HEK293 (cell line): ENCODE results near the gene EPM2A.

ENCODE experiments used
- CTCF ChIA-PET: fragments of 350-600 bp; formaldehyde crosslinking; extraction: SDS; loops from one replicate; lab custom pipeline; 2021; ENCODE audit warnings: antibody characterized with exemption; lab: Yijun Ruan, JAX
- POLR2A ChIA-PET: fragments of 300-600 bp; formaldehyde crosslinking; extraction: SDS; loops from one replicate; lab custom pipeline; 2020; ENCODE audit warnings: antibody characterized with exemption, inconsistent platforms; lab: Yijun Ruan, JAX
- H3K27ac ChIP-seq: fragments of 200-500 bp; sonication (Bioruptor generic); 2 replicates; pipeline ENCODE4 v1.5.1; 2014; ENCODE audit warnings: low read depth, low read length, control low read depth, inconsistent platforms; ENCODE audit errors: extremely low read depth
- H3K36me3 ChIP-seq, 2 experiments: fragments of 200-500 bp in 1 of 2; sonication (Bioruptor generic) in 1 of 2; 1 replicate in 1 of 2; 2 replicates in 1 of 2; pipeline ENCODE4 v1.5.1; 2014 to 2017; ENCODE audit warnings: inconsistent platforms in 2 of 2, low read length in 2 of 2; ENCODE audit not compliant: control insufficient read depth in 2 of 2, insufficient read depth in 1 of 2
- H3K4me1 ChIP-seq: fragments of 200-500 bp; sonication (Bioruptor generic); 2 replicates; pipeline ENCODE4 v1.5.1; 2014; ENCODE audit warnings: mild to moderate bottlenecking, low read length, inconsistent platforms; ENCODE audit not compliant: control insufficient read depth, insufficient read depth
- H3K4me3 ChIP-seq: 2 replicates; pipeline ENCODE4 v1.5.1; 2011; ENCODE audit warnings: low read depth, mild to moderate bottlenecking, control low read depth, low read length, moderate library complexity
- H3K9me3 ChIP-seq: fragments of 200-500 bp; sonication (Bioruptor generic); 2 replicates; pipeline ENCODE4 v1.5.1; 2014; ENCODE audit warnings: low read depth, low read length, inconsistent platforms; ENCODE audit not compliant: control insufficient read depth, insufficient read depth
- GLI2 ChIP-seq: fragments of 450-650 bp; formaldehyde crosslinking; IDR thresholded peaks from 2 replicates; pipeline ENCODE4; 2017; ENCODE audit warnings: missing biosample characterization, missing genetic modification characterization, low read depth, borderline replicate concordance
- INSM2 ChIP-seq: fragments of 450-650 bp; formaldehyde crosslinking; IDR thresholded peaks from 2 replicates; pipeline ENCODE4 v1.5.1; 2016; ENCODE audit warnings: missing biosample characterization, missing genetic modification characterization
- KLF8 ChIP-seq: fragments of 450-650 bp; formaldehyde crosslinking; IDR thresholded peaks from 2 replicates; pipeline ENCODE4 v1.5.1; 2016; ENCODE audit warnings: missing biosample characterization, missing genetic modification characterization
- PRDM10 ChIP-seq: fragments of 450-650 bp; formaldehyde crosslinking; IDR thresholded peaks from 2 replicates; pipeline ENCODE4 v1.5.1; 2016; ENCODE audit warnings: missing biosample characterization, missing genetic modification characterization
- SCRT2 ChIP-seq: fragments of 450-650 bp; formaldehyde crosslinking; IDR thresholded peaks from 2 replicates; pipeline ENCODE4 v1.5.1; 2016; ENCODE audit warnings: missing biosample characterization, missing genetic modification characterization
- ZBTB11 ChIP-seq: fragments of 450-650 bp; formaldehyde crosslinking; conservative IDR thresholded peaks from 2 replicates; pipeline ENCODE4 v1.5.1; 2016; ENCODE audit warnings: low read depth, missing biosample characterization, missing genetic modification characterization
- ZNF157 ChIP-seq: fragments of 450-650 bp; formaldehyde crosslinking; IDR thresholded peaks from 2 replicates; pipeline ENCODE4 v1.5.1; 2016; ENCODE audit warnings: missing biosample characterization, missing genetic modification characterization
- ZNF175 ChIP-seq: fragments of 450-650 bp; formaldehyde crosslinking; IDR thresholded peaks from 2 replicates; pipeline ENCODE4 v1.5.1; 2016; ENCODE audit warnings: missing biosample characterization, missing genetic modification characterization
- ZNF292 ChIP-seq: fragments of 450-650 bp; formaldehyde crosslinking; IDR thresholded peaks from 2 replicates; pipeline ENCODE4 v1.5.1; 2016; ENCODE audit warnings: low read depth, missing biosample characterization, missing genetic modification characterization, borderline replicate concordance
- ZNF394 ChIP-seq: fragments of 450-650 bp; formaldehyde crosslinking; IDR thresholded peaks from 2 replicates; pipeline ENCODE4 v1.5.1; 2016; ENCODE audit warnings: missing biosample characterization, missing genetic modification characterization, mild to moderate bottlenecking, moderate library complexity, borderline replicate concordance
- ZNF560 ChIP-seq: fragments of 450-650 bp; formaldehyde crosslinking; IDR thresholded peaks from 2 replicates; pipeline ENCODE4 v1.5.1; 2017; ENCODE audit warnings: missing biosample characterization, missing genetic modification characterization, borderline replicate concordance
- ZNF621 ChIP-seq: fragments of 450-650 bp; formaldehyde crosslinking; IDR thresholded peaks from 2 replicates; pipeline ENCODE4 v1.5.1; 2017; ENCODE audit warnings: missing biosample characterization, missing genetic modification characterization
- ZNF791 ChIP-seq: fragments of 450-650 bp; formaldehyde crosslinking; IDR thresholded peaks from 2 replicates; pipeline ENCODE4 v1.5.1; 2016; ENCODE audit warnings: missing biosample characterization, missing genetic modification characterization
- ZNF792 ChIP-seq: fragments of 450-650 bp; formaldehyde crosslinking; IDR thresholded peaks from 2 replicates; pipeline ENCODE4 v1.5.1; 2016; ENCODE audit warnings: missing biosample characterization, missing genetic modification characterization
- TF ChIP-seq, protein P1 (sequence below): fragments of 450-650 bp; formaldehyde crosslinking; IDR thresholded peaks from 2 replicates; pipeline ENCODE4 v1.5.1; 2017; ENCODE audit warnings: missing biosample characterization, missing genetic modification characterization

The EPM2A gene

DNA sequence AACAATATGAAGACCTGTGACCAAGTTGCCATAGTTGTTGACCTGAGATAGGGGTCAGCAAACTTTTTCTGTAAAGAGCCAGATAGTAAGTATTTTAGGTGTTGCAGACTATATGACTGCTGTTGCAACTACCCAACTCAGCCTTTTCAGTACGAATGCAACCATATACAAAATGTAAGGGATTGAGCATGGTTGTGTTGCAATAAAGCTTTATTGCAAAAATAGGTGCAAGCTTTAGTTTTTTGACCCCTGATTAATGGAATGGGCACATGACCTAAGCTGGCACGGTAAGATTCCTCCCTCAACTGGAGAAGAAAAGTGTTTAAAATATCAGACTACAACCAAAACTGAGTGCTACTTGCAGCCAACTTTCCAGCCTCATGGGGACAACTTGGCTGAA, 17.3 kb upstream of the EPM2A start:
- TF ChIP-seq ZNF621 (tag by site-specific recombination) = no peak
- TF ChIP-seq ZNF292 (tag by site-specific recombination) = no peak
- TF ChIP-seq ZNF560 (tag by site-specific recombination) = no peak
- no peak for TF ChIP-seq SCRT2 (tag by site-specific recombination)
- TF ChIP-seq PRDM10 (tag by site-specific recombination) = no peak
- no peak for TF ChIP-seq ZNF394 (tag by site-specific recombination)
- TF ChIP-seq ZNF791 (tag by site-specific recombination) = no peak
- TF ChIP-seq ZBTB11 (tag by site-specific recombination) = no peak
- TF ChIP-seq KLF8 (tag by site-specific recombination) = no peak
- no peak for TF ChIP-seq ZNF175 (tag by site-specific recombination)
- no peak for TF ChIP-seq GLI2 (tag by site-specific recombination)
- CTCF ChIA-PET = no interaction called here

DNA sequence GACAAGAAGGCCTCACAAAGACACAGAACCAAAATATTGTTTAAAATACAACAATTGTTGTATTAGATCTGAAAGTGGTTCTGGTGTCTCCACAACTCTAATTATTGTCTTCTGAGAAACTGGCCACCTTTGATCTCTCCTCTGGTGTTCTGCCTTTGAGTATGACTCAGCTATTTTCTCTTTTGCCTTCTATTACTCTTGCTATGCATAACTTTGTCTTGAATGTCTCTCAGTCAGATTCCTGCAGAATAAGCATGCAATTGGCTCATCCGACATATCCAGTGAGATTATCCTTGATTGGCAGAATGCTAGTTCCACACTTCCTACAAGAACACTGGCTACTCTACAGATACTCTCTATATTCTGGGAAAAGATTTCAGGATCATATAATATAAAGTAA, 14.3 kb upstream of the EPM2A start:
- TF ChIP-seq INSM2 (tag by site-specific recombination) = no peak
- TF ChIP-seq, all 188 proteins: peak for 0
- no peak overlapping the region for H3K4me3 ChIP-seq
- ChIA-PET CTCF (interaction anchor here (0.8 kb wide), 1 partner anchor 10 kb away, joined by 3 read pairs; no protein-coding TSS in a partner anchor), POLR2A (no interaction called here)
- no peak overlapping the region for H3K27ac ChIP-seq
- H3K36me3 ChIP-seq = no peaks in the 10 kb centered on the region
- no peaks in the 10 kb centered on the region for H3K4me1 ChIP-seq
- H3K9me3 ChIP-seq = no peaks in the 10 kb centered on the region

More for the DNA sequence above, 17.3 kb upstream of the EPM2A start:
- Histone ChIP-seq H3K36me3 (no peaks in the 10 kb centered on the region), H3K4me3 (no peak overlapping the region), H3K9me3 (no peaks in the 10 kb centered on the region), H3K27ac (no peak overlapping the region), H3K4me1 (no peaks in the 10 kb centered on the region)
- POLR2A ChIA-PET = no interaction called here

- H3K36me3 ChIP-seq = no peaks in the 10 kb centered on the region
- H3K9me3 ChIP-seq = no peaks in the 10 kb centered on the region
- ChIA-PET POLR2A (interaction anchor here (1.7 kb wide), 1 partner anchor 11 kb away, joined by 4 read pairs; the partner anchor contains the start of gene EPM2A), CTCF (interaction anchor here (0.7 to 1.2 kb wide), 2 partner anchors 184 to 340 kb away, joined by 3 read pairs; no protein-coding TSS in a partner anchor)
- H3K27ac ChIP-seq = no peak overlapping the region
- no peak overlapping the region for H3K4me3 ChIP-seq
- TF ChIP-seq ZNF792 (tag by site-specific recombination) = no peak
- TF ChIP-seq ZNF157 (tag by site-specific recombination) = no peak
- TF ChIP-seq, protein P1, sequence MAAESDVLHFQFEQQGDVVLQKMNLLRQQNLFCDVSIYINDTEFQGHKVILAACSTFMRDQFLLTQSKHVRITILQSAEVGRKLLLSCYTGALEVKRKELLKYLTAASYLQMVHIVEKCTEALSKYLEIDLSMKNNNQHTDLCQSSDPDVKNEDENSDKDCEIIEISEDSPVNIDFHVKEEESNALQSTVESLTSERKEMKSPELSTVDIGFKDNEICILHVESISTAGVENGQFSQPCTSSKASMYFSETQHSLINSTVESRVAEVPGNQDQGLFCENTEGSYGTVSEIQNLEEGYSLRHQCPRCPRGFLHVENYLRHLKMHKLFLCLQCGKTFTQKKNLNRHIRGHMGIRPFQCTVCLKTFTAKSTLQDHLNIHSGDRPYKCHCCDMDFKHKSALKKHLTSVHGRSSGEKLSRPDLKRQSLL (tag by site-specific recombination) = no peak
- H3K4me1 ChIP-seq = no peaks in the 10 kb centered on the region
Measured at GRCh38 chr6:145745861-145746260, 10.5 kb upstream of the EPM2A start.
